HG02884 (cell line): ENCODE data around the gene ANKRD63.

ENCODE experiments used
- ATAC-seq: cut with Tn5 transposase; IDR thresholded peaks from one replicate; pipeline ENCODE4 v1.9.1; 2021; ENCODE audit warnings: mild to moderate bottlenecking, moderate library complexity; ENCODE audit not compliant: unreplicated experiment

Gene ANKRD63

GRCh38 chr15:40281057-40281800 is 1.6 kb downstream of the ANKRD63 start:
- no peak for ATAC-seq

DNA sequence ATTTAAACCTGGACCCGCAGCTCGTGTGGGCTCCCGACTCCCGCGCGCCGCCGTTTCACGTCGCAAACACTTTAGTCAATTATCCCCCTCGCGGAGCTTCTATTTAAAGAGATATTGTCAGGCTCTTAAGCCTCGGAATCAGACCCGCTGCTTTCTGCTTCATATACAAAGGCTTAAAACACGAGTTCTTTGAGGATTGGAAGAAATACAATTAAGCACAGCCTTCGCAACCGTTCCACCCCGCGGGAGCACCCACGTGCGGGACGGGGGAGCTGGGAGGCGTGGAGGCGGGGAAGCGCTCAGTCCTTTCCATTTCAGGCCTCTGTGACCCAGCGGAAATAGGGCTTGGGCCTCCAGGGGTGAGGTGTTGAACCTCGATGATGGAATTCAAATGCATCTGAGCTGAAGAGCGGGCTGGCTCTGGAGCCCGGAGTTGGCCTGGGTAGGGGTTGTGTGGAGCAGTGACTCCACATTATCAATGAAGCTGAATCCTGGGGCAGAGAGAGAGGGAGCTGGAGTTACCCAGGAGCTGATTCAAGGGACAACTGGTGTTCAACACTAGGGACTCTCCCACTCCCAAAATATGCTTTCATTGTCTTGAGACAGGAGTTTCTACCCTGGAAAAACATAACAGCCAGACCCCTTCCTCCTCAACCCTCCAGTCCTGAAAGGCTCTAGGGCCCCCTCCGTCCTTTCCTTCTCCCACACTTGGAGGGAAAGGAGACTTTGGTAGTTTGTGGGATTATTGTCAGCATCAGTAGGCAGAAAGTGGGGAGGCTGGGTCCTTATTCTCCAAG is 2.4 kb downstream of the ANKRD63 start:
- ATAC-seq = no peak

DNA sequence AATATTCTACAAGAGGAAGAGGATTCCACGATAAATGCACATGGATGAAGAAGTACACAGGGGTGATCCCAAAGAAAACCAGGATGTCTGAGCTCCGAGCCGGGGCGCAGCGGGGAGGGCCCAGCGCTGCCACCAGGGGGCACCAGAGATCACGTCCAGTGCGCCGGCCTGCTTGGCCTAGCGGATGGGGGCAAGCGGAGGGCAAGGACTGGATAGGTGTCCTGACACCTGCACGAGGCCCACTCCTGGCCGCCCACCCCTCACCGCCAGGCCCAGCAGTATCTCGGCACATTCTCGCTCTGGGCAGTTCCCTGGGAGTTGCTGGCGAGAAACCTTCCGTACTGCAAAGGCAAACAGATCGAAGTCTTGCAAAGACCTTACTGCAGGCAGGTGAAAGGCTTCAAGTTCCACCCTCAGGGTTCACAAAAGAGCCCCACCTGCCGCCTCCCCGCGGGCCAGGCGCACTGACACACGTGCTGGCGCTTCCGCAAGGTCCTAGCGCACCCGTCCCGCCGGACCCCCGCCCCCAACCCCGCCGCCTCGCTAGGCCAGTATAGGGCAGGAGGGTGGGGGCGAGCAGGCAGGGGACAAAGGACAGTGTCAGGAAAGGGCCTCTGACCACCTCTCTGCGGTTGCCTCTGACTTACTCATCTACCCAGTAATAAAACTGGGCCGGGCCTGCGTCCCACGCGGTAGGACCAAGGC is 3.3 kb downstream of the ANKRD63 start:
- ATAC-seq = no peak

DNA sequence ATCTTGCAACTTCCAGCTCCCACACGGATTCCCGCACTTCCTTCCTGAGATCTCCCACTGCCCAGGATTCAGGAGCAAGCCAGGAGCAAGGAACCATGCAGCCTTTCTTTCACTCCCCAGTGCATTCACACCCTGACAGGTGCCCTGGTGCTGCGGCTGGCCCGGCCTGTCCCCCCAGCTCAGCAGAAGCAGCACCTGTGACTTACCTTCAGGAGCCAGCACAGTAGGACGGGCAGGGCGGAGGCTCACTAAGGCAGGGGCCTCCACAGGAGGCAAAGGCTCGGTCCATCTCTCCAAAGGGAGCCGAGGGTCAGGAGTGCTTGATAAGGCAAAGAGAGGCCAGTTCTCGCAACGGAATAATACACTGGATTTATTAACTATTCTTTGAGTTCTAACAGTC is 4.8 kb downstream of the ANKRD63 start:
- no peak for ATAC-seq

GRCh38 chr15:40277471-40277870 is 5.4 kb downstream of the ANKRD63 start:
- no peak for ATAC-seq

- ATAC-seq = no peak
Observed at GRCh38 chr15:40276927-40277326, 5.9 kb downstream of the ANKRD63 start.

GRCh38 chr15:40275954-40276353 is 6.9 kb downstream of the ANKRD63 start:
- ATAC-seq = no peak

DNA sequence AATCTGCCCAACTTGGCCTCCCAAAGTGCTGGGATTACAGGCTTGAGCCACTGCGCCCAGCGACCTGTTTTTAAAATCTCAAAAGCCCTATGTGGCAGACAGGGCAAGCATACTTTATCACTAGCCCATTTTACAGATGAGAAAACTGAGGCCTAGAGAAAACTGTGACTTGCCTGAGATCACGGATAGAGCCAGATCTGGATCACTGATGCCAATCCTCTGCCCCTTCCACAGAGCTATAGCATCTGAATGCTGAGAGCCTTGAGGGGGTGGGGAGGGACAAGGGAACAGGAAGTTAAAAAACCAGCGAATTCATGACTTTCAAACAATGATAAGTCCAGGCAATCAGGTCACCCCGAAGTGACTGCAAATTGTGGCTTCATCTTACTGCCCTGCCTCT is 7.3 kb downstream of the ANKRD63 start:
- ATAC-seq = no peak

DNA sequence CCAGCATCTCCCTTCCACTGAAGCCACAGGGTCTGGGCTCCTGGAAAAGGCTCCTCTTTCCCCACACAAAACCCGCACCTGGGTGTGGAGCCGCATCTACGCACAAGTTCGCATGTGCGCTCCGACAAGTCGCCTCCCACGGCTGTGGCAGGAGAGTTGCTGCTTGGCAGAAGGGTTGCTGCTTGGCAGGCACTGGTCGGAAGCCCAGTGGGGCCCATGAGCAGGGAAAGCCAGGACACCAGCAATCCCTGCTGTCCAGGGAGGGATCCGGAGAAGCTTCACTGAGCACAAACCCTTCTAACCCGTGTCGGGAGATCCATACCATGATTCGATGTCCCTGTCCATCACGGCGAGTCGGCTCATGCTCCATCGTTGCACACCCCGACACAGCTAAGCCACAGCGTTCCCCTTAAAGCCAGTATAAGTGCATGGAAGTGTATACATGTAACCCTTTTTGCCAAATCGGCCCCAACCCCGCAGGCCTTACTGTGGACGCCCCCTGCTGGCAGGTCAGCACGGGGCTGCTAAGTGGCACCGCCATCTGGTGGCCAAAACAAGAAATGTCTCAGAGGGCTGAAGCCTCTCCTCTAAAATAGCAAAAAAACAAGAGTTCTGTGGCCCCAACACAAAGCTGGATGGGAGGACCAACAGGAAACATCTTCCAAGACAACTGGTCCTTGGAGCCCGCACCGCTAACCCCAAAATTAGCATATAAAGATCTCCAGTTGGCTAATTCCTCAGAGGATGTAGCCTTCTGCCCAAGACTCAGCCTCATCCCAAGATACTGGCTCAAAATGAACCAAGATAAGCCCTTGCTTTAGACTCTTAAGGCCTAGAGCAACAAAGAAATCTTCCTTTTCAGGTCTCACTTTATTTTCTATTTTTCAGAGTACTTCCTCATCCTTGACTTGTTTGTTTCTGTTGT is 8.3 kb downstream of the ANKRD63 start:
- ATAC-seq = no peak

GRCh38 chr15:40273428-40273827 is 9.4 kb downstream of the ANKRD63 start:
- ATAC-seq = no peak

DNA sequence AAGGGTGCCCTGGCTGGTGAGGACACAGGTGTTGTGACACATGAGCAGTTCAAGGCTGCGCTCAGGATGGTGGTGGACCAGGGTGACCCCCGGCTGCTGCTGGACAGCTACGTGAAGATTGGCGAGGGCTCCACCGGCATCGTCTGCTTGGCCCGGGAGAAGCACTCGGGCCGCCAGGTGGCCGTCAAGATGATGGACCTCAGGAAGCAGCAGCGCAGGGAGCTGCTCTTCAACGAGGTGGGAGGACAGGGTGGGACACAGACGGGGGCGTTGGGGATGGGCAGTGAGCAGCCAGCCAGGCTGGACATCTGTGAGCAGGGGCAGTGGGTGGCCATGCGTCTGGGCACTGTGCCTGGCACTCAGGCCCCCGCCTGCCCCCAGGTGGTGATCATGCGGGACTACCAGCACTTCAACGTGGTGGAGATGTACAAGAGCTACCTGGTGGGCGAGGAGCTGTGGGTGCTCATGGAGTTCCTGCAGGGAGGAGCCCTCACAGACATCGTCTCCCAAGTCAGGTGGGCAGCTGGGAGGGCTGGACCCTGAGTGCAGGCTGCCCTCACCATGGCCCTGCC is 10.3 kb downstream of the ANKRD63 start:
- no peak for ATAC-seq

DNA sequence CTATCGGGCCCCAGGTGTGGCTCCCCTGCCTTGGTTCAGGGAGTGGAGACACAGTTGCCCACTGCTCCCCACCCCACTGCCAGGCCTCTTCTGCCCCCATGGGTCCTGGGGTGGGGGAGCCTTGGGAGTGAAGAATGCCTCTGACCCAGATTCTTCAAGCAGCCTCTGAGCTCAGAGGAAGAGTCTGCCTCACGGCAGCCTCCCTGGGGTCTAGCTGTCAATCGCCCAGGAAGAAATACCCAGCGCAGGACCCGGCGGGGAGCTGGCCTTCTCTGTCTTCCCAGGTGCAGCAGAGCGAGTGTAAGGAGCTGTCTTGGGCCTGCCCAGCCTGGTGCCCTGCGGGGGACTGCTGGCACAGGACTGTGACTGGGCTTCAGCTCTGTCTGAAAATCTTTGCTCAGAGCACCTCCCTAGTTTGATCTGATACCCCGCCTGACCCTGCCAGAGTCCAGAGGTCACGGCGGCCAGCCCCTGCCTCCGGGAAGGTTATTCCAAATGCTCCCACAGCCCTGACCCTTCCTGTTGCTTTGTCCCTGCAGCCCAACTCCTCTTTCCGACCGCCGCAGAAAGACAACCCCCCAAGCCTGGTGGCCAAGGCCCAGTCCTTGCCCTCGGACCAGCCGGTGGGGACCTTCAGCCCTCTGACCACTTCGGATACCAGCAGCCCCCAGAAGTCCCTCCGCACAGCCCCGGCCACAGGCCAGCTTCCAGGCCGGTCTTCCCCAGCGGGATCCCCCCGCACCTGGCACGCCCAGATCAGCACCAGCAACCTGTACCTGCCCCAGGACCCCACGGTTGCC is 11.0 kb downstream of the ANKRD63 start:
- ATAC-seq = no peak

DNA sequence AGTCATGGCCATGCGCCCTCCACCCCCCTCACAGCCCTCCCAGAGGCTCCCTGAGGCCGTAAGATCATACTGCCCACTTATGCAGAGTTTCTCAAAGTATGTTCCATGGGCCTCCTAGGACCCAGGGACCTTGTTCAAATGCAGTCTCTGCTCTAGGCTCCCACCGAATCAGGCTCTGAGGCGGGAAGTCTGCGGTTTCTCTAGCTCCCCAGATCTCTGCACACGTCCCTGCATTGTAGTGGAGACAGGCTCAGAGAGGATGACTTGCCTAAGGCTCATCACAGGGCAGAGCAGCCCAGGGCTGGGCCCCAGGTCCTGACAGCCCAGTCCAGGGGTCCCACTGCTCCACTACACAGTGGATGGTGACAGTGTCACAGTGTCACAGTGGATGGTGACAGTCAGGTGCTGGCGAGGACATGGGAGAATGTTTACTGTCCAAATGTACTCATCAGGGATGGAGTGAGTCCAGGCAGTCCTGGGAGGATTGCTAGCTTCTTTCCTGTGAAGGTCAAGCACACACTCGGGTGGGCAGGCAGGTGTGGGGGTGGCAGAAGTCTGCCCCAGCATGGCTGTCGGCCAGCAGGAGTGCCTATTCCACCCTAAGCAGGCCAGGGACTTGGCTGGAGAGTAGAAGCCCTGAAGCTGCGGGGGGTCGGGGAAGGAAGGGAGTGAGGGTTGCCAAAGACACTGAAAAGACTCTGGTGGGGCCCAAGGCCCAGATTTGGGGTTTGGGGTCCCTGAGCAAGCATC is 12.4 kb downstream of the ANKRD63 start:
- no peak for ATAC-seq

DNA sequence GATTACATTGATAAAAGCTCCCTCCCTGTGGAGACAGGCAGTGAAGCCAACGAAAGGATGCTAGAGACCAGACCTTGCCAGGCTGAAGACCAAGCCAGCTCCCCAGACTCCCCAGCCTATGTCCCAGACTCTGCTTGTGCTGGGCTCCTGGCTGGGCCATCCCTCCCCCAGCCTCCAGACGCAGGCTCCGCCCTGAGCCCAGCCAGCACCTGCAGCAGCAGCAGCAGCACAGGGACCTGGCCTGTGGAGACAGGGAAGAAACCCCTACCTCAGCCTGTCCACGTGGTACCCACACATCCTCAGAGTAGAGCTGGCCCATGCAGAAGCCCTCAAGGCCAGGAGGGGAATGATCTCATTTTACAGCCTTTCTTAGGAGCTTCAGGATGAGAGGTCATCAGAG is 13.3 kb downstream of the ANKRD63 start:
- ATAC-seq = no peak

- no peak for ATAC-seq
Observed at GRCh38 chr15:40267670-40268069, 15.2 kb downstream of the ANKRD63 start.

GRCh38 chr15:40266828-40267304 is 16.0 kb downstream of the ANKRD63 start:
- no peak for ATAC-seq

DNA sequence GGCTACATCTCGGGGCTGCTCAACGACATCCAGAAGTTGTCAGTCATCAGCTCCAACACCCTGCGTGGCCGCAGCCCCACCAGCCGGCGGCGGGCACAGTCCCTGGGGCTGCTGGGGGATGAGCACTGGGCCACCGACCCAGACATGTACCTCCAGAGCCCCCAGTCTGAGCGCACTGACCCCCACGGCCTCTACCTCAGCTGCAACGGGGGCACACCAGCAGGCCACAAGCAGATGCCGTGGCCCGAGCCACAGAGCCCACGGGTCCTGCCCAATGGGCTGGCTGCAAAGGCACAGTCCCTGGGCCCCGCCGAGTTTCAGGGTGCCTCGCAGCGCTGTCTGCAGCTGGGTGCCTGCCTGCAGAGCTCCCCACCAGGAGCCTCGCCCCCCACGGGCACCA is 17.0 kb downstream of the ANKRD63 start:
- no peak for ATAC-seq

DNA sequence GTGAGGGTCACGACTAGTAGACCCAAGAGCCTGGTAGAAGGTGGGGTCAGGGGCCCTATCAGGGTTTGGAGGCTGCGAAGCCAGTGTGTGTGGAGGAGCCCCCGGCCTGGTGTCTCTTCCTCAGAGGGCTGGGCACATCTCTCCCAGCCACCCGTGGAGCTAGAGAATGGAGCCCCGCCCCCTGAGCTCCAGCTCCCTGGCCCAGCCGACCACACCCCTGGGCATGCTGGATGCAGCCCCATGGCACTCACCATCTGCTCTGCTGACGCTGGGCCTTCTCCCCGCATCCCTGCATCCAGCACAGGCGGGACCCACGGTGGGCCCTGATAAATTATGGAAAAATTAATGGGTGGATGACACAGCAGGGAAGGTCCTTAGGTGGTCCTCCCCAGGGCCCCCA is 17.5 kb downstream of the ANKRD63 start:
- no peak for ATAC-seq
